ENCODE results near the gene IGF1.

DNA sequence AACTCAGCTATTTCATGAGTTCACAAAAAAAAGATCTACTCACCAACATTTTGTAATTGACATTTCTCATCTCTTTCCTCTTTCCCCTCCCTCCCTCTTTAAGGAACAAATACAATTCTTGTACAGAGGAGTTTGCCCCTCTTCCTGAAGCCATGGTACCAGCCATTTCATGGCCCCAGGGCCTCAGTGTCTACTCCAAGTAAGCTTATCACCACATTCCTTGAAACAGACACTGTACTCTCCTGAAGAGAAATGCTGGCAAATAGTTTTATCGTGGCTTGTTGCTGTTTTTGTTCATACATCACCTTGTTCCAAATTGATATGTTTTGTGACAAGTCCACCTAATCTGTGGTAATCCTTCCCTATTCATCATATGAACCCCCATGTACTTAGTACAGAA, 29.7 kb upstream of the IGF1 start:
- TF ChIP-seq, protein P1, sequence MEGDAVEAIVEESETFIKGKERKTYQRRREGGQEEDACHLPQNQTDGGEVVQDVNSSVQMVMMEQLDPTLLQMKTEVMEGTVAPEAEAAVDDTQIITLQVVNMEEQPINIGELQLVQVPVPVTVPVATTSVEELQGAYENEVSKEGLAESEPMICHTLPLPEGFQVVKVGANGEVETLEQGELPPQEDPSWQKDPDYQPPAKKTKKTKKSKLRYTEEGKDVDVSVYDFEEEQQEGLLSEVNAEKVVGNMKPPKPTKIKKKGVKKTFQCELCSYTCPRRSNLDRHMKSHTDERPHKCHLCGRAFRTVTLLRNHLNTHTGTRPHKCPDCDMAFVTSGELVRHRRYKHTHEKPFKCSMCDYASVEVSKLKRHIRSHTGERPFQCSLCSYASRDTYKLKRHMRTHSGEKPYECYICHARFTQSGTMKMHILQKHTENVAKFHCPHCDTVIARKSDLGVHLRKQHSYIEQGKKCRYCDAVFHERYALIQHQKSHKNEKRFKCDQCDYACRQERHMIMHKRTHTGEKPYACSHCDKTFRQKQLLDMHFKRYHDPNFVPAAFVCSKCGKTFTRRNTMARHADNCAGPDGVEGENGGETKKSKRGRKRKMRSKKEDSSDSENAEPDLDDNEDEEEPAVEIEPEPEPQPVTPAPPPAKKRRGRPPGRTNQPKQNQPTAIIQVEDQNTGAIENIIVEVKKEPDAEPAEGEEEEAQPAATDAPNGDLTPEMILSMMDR (IDR thresholded peaks at IDR 0.05): no peak
- TF ChIP-seq EP300 (IDR thresholded peaks at IDR 0.05) (no peak), POLR2A (IDR thresholded peaks at IDR 0.05) (no peak)

Data from tibial nerve (tissue), 4 donors.